HEK293 (cell line): ENCODE measurements around the gene EFNA2.
A peak's percentile ranks its signal among the peaks of the same experiment; 100 is the strongest.

Source experiments
- BCL11A ChIP-seq: fragments of 450-650 bp; formaldehyde crosslinking; IDR thresholded peaks from 2 replicates; pipeline ENCODE4 v1.5.1; 2016; ENCODE audit warnings: low read depth, missing biosample characterization, missing genetic modification characterization
- BCL11B ChIP-seq: fragments of 450-650 bp; formaldehyde crosslinking; IDR thresholded peaks from 2 replicates; pipeline ENCODE4 v1.5.1; 2016; ENCODE audit warnings: low read depth, missing biosample characterization, missing genetic modification characterization
- HOXA7 ChIP-seq: sonication (generic); formaldehyde crosslinking; IDR thresholded peaks from 2 replicates; pipeline ENCODE4 v1.8.1; 2022; ENCODE audit warnings: missing genetic modification reagents, borderline replicate concordance
- SCRT1 ChIP-seq: fragments of 450-650 bp; formaldehyde crosslinking; IDR thresholded peaks from 2 replicates; pipeline ENCODE4 v1.5.1; 2016; ENCODE audit warnings: missing biosample characterization, missing genetic modification characterization, borderline replicate concordance
- SETDB1 ChIP-seq: IDR thresholded peaks from one replicate; pipeline ENCODE4 v1.6.1; 2017; ENCODE audit warnings: mild to moderate bottlenecking, low read length, moderate library complexity, mixed read lengths; ENCODE audit not compliant: insufficient read length
- ZBTB21 ChIP-seq: fragments of 450-650 bp; formaldehyde crosslinking; IDR thresholded peaks from 2 replicates; pipeline ENCODE4 v1.5.1; 2017; ENCODE audit warnings: missing biosample characterization, missing genetic modification characterization
- ZBTB7A ChIP-seq: fragments of 450-650 bp; formaldehyde crosslinking; IDR thresholded peaks from 2 replicates; pipeline ENCODE4 v1.5.1; 2016; ENCODE audit warnings: low read depth, missing biosample characterization, missing genetic modification characterization
- ZNF138 ChIP-seq: fragments of 450-650 bp; formaldehyde crosslinking; IDR thresholded peaks from 2 replicates; pipeline ENCODE4 v1.5.1; 2016; ENCODE audit warnings: missing biosample characterization, missing genetic modification characterization, borderline replicate concordance
- ZNF16 ChIP-seq: fragments of 450-650 bp; formaldehyde crosslinking; IDR thresholded peaks from 2 replicates; pipeline ENCODE4 v1.5.1; 2016; ENCODE audit warnings: low read depth, missing biosample characterization, missing genetic modification characterization
- ZNF175 ChIP-seq: fragments of 450-650 bp; formaldehyde crosslinking; IDR thresholded peaks from 2 replicates; pipeline ENCODE4 v1.5.1; 2016; ENCODE audit warnings: missing biosample characterization, missing genetic modification characterization
- ZNF302 ChIP-seq: fragments of 450-650 bp; formaldehyde crosslinking; IDR thresholded peaks from 2 replicates; pipeline ENCODE4 v1.5.1; 2016; ENCODE audit warnings: missing biosample characterization, missing genetic modification characterization, low read depth
- ZNF404 ChIP-seq: fragments of 450-650 bp; formaldehyde crosslinking; IDR thresholded peaks from 2 replicates; pipeline ENCODE4 v1.5.1; 2017; ENCODE audit warnings: missing biosample characterization, missing genetic modification characterization
- ZNF426 ChIP-seq: fragments of 450-650 bp; formaldehyde crosslinking; IDR thresholded peaks from 2 replicates; pipeline ENCODE4 v1.5.1; 2017; ENCODE audit warnings: missing biosample characterization, missing genetic modification characterization, mild to moderate bottlenecking, inconsistent platforms, moderate library complexity
- ZNF449 ChIP-seq: fragments of 450-650 bp; formaldehyde crosslinking; IDR thresholded peaks from 2 replicates; pipeline ENCODE4 v1.5.1; 2017; ENCODE audit warnings: missing biosample characterization, mild to moderate bottlenecking, missing genetic modification characterization, moderate library complexity
- ZNF518A ChIP-seq: fragments of 450-650 bp; formaldehyde crosslinking; conservative IDR thresholded peaks from 2 replicates; pipeline ENCODE4 v1.5.1; 2016; ENCODE audit warnings: low read depth, missing biosample characterization, missing genetic modification characterization
- ZNF549 ChIP-seq: fragments of 450-650 bp; IDR thresholded peaks from 2 replicates; pipeline ENCODE4 v1.5.1; 2018; ENCODE audit warnings: missing biosample characterization, missing genetic modification characterization, mild to moderate bottlenecking, inconsistent platforms, moderate library complexity
- ZNF585B ChIP-seq: fragments of 450-650 bp; formaldehyde crosslinking; IDR thresholded peaks from 2 replicates; pipeline ENCODE4 v1.5.1; 2016; ENCODE audit warnings: missing biosample characterization, missing genetic modification characterization
- ZNF610 ChIP-seq: fragments of 450-650 bp; formaldehyde crosslinking; IDR thresholded peaks from 2 replicates; pipeline ENCODE4 v1.5.1; 2016; ENCODE audit warnings: missing biosample characterization, missing genetic modification characterization, borderline replicate concordance
- ZNF707 ChIP-seq: fragments of 450-650 bp; formaldehyde crosslinking; IDR thresholded peaks from 2 replicates; pipeline ENCODE4 v1.5.1; 2016; ENCODE audit warnings: missing biosample characterization, missing genetic modification characterization
- ZNF837 ChIP-seq: fragments of 450-650 bp; formaldehyde crosslinking; IDR thresholded peaks from 2 replicates; pipeline ENCODE4 v1.5.1; 2016; ENCODE audit warnings: missing biosample characterization, missing genetic modification characterization
- TF ChIP-seq, protein P1 (sequence below): fragments of 450-650 bp; formaldehyde crosslinking; IDR thresholded peaks from 2 replicates; pipeline ENCODE4 v1.5.1; 2017; ENCODE audit warnings: missing biosample characterization, missing genetic modification characterization
- TF ChIP-seq, protein P2 (sequence below): fragments of 450-650 bp; formaldehyde crosslinking; IDR thresholded peaks from 2 replicates; pipeline ENCODE4 v1.5.0; 2017; ENCODE audit warnings: missing biosample characterization, missing genetic modification characterization, borderline replicate concordance
- TF ChIP-seq, protein P3 (sequence below): fragments of 450-650 bp; formaldehyde crosslinking; IDR thresholded peaks from 2 replicates; pipeline ENCODE4 v1.5.1; 2017; ENCODE audit warnings: missing biosample characterization, missing genetic modification characterization
- TF ChIP-seq, protein P4 (sequence below): fragments of 450-650 bp; formaldehyde crosslinking; IDR thresholded peaks from 2 replicates; pipeline ENCODE4 v1.5.1; 2016; ENCODE audit warnings: missing biosample characterization, missing genetic modification characterization
- TF ChIP-seq, protein P5 (sequence below): fragments of 450-650 bp; formaldehyde crosslinking; IDR thresholded peaks from 2 replicates; pipeline ENCODE4 v1.5.1; 2016; ENCODE audit warnings: missing biosample characterization, missing genetic modification characterization

EFNA2 gene

GRCh38 chr19:1274852-1275259, 10.8 kb upstream of the EFNA2 start (continued):
- TF ChIP-seq, protein P1, sequence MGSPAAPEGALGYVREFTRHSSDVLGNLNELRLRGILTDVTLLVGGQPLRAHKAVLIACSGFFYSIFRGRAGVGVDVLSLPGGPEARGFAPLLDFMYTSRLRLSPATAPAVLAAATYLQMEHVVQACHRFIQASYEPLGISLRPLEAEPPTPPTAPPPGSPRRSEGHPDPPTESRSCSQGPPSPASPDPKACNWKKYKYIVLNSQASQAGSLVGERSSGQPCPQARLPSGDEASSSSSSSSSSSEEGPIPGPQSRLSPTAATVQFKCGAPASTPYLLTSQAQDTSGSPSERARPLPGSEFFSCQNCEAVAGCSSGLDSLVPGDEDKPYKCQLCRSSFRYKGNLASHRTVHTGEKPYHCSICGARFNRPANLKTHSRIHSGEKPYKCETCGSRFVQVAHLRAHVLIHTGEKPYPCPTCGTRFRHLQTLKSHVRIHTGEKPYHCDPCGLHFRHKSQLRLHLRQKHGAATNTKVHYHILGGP, result no peak
- peak; percentile 64; the same call in 1 of the 2 replicates for TF ChIP-seq BCL11B (tag by site-specific recombination)
- TF ChIP-seq ZNF138, result no peak
- no peak for TF ChIP-seq HOXA7 (CRISPR knock-in tag)
- no peak for TF ChIP-seq ZNF16 (tag by site-specific recombination)
- TF ChIP-seq ZNF837 (tag by site-specific recombination), result 0 out of 2 replicates have a peak, but pooled peaks have one; percentile 67
- no peak for TF ChIP-seq SCRT1 (tag by site-specific recombination)
- TF ChIP-seq ZNF404, result no peak
- TF ChIP-seq, protein P2, sequence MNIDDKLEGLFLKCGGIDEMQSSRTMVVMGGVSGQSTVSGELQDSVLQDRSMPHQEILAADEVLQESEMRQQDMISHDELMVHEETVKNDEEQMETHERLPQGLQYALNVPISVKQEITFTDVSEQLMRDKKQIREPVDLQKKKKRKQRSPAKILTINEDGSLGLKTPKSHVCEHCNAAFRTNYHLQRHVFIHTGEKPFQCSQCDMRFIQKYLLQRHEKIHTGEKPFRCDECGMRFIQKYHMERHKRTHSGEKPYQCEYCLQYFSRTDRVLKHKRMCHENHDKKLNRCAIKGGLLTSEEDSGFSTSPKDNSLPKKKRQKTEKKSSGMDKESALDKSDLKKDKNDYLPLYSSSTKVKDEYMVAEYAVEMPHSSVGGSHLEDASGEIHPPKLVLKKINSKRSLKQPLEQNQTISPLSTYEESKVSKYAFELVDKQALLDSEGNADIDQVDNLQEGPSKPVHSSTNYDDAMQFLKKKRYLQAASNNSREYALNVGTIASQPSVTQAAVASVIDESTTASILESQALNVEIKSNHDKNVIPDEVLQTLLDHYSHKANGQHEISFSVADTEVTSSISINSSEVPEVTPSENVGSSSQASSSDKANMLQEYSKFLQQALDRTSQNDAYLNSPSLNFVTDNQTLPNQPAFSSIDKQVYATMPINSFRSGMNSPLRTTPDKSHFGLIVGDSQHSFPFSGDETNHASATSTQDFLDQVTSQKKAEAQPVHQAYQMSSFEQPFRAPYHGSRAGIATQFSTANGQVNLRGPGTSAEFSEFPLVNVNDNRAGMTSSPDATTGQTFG (tag by site-specific recombination), result no peak
- TF ChIP-seq, protein P3, sequence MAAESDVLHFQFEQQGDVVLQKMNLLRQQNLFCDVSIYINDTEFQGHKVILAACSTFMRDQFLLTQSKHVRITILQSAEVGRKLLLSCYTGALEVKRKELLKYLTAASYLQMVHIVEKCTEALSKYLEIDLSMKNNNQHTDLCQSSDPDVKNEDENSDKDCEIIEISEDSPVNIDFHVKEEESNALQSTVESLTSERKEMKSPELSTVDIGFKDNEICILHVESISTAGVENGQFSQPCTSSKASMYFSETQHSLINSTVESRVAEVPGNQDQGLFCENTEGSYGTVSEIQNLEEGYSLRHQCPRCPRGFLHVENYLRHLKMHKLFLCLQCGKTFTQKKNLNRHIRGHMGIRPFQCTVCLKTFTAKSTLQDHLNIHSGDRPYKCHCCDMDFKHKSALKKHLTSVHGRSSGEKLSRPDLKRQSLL (tag by site-specific recombination), result 0 out of 2 replicates have a peak, but pooled peaks have one; percentile 13
- TF ChIP-seq, protein P4, sequence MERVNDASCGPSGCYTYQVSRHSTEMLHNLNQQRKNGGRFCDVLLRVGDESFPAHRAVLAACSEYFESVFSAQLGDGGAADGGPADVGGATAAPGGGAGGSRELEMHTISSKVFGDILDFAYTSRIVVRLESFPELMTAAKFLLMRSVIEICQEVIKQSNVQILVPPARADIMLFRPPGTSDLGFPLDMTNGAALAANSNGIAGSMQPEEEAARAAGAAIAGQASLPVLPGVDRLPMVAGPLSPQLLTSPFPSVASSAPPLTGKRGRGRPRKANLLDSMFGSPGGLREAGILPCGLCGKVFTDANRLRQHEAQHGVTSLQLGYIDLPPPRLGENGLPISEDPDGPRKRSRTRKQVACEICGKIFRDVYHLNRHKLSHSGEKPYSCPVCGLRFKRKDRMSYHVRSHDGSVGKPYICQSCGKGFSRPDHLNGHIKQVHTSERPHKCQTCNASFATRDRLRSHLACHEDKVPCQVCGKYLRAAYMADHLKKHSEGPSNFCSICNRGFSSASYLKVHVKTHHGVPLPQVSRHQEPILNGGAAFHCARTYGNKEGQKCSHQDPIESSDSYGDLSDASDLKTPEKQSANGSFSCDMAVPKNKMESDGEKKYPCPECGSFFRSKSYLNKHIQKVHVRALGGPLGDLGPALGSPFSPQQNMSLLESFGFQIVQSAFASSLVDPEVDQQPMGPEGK, result peak; percentile 83
- no peak for TF ChIP-seq ZNF707 (tag by site-specific recombination)
- TF ChIP-seq ZNF518A (tag by site-specific recombination), result no peak
- no peak for TF ChIP-seq ZNF426
- TF ChIP-seq ZBTB7A (tag by site-specific recombination), result peak; percentile 95
- TF ChIP-seq BCL11A, result peak; percentile 82; the same call in 1 of the 2 replicates
- TF ChIP-seq ZNF449 (tag by site-specific recombination), result peak; percentile 39; the same call in 1 of the 2 replicates
- TF ChIP-seq ZNF610 (tag by site-specific recombination), result no peak
- TF ChIP-seq ZNF302 (tag by site-specific recombination), result no peak
- TF ChIP-seq ZBTB21 (tag by site-specific recombination), result no peak; the same call in 1 of the 2 replicates
- no peak for TF ChIP-seq ZNF585B (tag by site-specific recombination)
- TF ChIP-seq, protein P5, sequence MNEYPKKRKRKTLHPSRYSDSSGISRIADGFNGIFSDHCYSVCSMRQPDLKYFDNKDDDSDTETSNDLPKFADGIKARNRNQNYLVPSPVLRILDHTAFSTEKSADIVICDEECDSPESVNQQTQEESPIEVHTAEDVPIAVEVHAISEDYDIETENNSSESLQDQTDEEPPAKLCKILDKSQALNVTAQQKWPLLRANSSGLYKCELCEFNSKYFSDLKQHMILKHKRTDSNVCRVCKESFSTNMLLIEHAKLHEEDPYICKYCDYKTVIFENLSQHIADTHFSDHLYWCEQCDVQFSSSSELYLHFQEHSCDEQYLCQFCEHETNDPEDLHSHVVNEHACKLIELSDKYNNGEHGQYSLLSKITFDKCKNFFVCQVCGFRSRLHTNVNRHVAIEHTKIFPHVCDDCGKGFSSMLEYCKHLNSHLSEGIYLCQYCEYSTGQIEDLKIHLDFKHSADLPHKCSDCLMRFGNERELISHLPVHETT (tag by site-specific recombination), result peak; percentile 61; the same call in 1 of the 2 replicates
- no peak for TF ChIP-seq ZNF175 (tag by site-specific recombination)
- no peak for TF ChIP-seq SETDB1
- TF ChIP-seq ZNF549 (tag by site-specific recombination), result no peak
